Measurements from ENCODE around the gene CUL9. TPM values are rescaled to one million over a fixed set of nuclear protein-coding genes. Genes with fewer than 3 reads are reported as not detected.

Gene CUL9
- total RNA-seq, 1 donor from 2014 or later: 29.0 TPM

DNA sequence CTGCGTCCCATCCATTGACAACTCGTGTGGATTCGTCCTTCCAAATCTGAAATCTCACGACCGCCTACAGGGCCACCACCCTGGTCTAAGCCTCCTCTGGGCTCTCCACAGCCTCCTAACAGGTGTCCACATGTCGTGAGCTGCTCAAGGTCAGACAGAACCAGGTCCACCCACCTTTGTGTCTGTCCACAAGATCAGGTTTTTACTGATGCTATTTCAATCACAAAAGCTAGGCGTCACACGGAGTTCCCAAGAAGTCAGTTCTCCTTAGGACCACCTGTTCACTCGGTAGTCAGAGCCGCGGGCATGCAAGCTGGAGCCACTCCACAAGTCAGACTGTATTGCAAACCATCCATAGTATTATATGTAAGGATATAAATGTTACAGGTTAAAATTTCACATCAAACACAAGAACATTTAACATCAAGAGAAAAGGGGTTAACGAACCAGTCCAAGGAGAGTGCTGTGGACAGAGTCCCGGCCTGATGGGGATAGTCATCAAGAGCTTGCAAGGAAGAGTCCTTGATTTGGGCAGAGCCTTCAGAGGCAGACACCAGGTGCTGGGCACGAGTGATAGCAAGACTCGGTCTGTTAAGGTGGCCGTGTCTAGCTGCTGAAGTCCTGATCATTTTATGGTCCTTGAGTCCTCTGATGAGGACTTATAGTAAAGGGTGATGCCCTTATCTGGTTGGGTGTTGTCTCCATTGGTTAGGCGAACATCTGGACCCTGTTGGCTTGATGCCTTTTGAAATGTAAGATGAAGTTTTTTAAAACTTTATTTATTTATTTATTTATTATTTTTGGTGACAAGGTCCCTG, 48.0 kb downstream of the CUL9 start:
- Histone ChIP-seq H3K36me3 (ENCODE audit: control insufficient read depth, insufficient read depth, low read length) (peaks cover 2% of the 10 kb centered on the region), H3K4me3 (ENCODE audit: low read depth, low read length) (no peak overlapping the region), H3K27me3 (ENCODE audit: control insufficient read depth, insufficient read depth, low read length) (peaks cover 2% of the 10 kb centered on the region)
- TF ChIP-seq, protein P1, sequence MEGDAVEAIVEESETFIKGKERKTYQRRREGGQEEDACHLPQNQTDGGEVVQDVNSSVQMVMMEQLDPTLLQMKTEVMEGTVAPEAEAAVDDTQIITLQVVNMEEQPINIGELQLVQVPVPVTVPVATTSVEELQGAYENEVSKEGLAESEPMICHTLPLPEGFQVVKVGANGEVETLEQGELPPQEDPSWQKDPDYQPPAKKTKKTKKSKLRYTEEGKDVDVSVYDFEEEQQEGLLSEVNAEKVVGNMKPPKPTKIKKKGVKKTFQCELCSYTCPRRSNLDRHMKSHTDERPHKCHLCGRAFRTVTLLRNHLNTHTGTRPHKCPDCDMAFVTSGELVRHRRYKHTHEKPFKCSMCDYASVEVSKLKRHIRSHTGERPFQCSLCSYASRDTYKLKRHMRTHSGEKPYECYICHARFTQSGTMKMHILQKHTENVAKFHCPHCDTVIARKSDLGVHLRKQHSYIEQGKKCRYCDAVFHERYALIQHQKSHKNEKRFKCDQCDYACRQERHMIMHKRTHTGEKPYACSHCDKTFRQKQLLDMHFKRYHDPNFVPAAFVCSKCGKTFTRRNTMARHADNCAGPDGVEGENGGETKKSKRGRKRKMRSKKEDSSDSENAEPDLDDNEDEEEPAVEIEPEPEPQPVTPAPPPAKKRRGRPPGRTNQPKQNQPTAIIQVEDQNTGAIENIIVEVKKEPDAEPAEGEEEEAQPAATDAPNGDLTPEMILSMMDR (IDR thresholded peaks at IDR 0.05; ENCODE audit: insufficient read depth, low read length, severe bottlenecking): no peak
- FAIRE-seq (no peak), DNase-seq (ENCODE audit: low read depth) (no peak)

DNA sequence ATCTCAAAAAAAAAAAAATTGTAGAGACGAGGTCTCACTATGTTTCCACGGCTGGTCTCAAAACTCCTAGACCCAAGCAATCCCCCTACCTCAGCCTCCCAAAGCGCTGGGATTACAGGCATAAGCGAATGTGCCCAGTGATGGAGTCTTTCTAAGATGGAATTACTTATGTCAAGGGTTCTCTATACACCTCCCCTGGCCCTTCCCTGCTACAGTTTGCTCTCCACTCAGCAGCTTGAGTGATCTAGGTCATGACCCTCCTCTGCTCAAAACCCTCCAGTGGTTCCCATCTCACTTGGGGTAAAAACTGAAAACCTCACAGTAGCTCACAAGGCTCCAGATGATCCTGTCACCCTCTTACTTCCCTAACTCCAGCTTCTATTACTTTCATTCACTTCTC, 49.1 kb downstream of the CUL9 start:
- Histone ChIP-seq H3K36me3 (ENCODE audit: control insufficient read depth, insufficient read depth, low read length) (peaks cover under 1% of the 10 kb centered on the region), H3K4me3 (ENCODE audit: low read depth, low read length) (no peak overlapping the region), H3K27me3 (ENCODE audit: control insufficient read depth, insufficient read depth, low read length) (peaks cover 2% of the 10 kb centered on the region)
- no peak for FAIRE-seq
- DNase-seq (ENCODE audit: low read depth): no peak
- TF ChIP-seq, protein P1 (IDR thresholded peaks at IDR 0.05; ENCODE audit: insufficient read depth, low read length, severe bottlenecking): no peak

DNA sequence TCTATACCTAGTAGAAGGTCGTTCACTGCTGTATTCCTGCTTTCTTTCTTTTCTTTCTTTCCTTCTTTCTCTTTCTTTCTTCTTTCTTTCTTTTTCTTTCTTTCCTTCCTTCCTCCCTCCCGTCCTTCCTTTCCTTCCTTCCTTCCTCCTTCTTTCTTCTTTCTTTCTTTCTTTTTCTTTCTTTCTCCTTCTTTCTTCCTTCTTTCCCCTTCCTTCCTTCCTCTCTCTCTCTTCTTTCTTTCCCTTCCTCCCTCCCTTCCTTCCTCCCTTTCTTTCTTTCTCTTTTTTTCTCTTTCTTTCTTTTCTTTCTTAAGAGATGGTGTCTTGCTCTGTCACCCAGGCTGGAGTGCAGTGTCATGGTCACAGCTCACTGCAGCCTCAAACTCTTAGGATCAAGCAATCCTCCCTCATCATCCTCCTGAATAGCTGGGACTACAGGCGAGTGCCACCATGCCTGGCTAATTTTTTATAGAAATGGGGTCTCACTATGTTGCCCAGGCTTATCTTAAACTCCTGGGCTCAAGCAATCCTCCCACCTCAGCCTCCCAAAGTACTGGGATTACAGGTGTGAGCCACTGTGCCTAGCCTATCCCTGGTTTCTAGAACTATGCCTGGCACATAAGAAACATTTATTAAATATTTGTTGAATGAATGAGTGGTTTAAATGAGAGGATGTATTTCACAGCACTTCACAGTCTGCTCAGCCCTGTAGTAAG, 49.9 kb downstream of the CUL9 start:
- Histone ChIP-seq H3K4me3 (ENCODE audit: low read depth, low read length) (no peak overlapping the region), H3K36me3 (ENCODE audit: control insufficient read depth, insufficient read depth, low read length) (no peaks in the 10 kb centered on the region), H3K27me3 (ENCODE audit: control insufficient read depth, insufficient read depth, low read length) (peaks cover 2% of the 10 kb centered on the region)
- TF ChIP-seq, protein P1 (IDR thresholded peaks at IDR 0.05; ENCODE audit: insufficient read depth, low read length, severe bottlenecking): no peak
- no peak for DNase-seq (ENCODE audit: low read depth)
- no peak for FAIRE-seq

DNA sequence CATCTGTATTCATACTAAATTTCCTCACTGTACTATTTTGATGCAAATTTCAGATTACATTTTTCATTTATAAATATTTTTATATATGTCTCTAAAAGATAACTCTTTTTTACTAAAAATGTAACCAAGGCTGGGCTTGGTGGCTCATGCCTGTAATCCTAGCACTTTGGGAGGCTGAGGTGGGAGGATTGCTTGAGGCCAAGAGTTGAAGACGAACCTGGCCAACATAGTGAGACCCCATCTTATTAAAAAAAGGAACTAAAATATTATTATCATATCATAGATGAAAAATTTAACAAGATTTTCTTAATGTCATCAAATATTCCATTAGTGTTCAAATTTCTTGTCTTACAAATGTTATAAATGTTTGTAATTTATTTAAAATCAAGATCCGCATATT, 53.8 kb downstream of the CUL9 start:
- DNase-seq (ENCODE audit: low read depth): no peak
- FAIRE-seq: no peak
- Histone ChIP-seq H3K4me3 (ENCODE audit: low read depth, low read length) (no peak overlapping the region), H3K27me3 (ENCODE audit: control insufficient read depth, insufficient read depth, low read length) (peaks cover 3% of the 10 kb centered on the region), H3K36me3 (ENCODE audit: control insufficient read depth, insufficient read depth, low read length) (no peaks in the 10 kb centered on the region)
- TF ChIP-seq, protein P1 (IDR thresholded peaks at IDR 0.05; ENCODE audit: insufficient read depth, low read length, severe bottlenecking): no peak

DNA sequence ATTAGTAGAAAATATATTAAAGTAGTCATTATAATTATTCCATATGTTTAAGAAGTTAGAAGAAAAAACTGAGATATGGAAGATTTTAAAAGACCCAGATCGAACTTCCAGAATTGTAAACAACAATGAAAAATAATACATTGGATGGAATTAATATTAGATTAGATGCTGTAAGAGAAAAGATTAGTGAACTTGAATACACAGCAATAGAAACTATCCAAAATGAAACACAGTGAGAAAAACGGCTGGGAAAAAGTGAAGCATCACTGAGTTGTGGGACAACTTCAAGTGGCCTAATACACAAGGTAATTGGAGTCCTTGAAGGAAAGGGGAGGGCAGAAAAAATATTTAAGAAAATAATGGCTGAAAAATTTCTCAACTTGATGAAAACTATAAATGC, 57.1 kb downstream of the CUL9 start:
- H3K4me3 ChIP-seq (ENCODE audit: low read depth, low read length): no peak overlapping the region
- FAIRE-seq (no peak), DNase-seq (ENCODE audit: low read depth) (no peak)
- H3K36me3 ChIP-seq (ENCODE audit: control insufficient read depth, insufficient read depth, low read length): no peaks in the 10 kb centered on the region
- peaks cover 17% of the 10 kb centered on the region for H3K27me3 ChIP-seq (ENCODE audit: control insufficient read depth, insufficient read depth, low read length)
- TF ChIP-seq, protein P1 (IDR thresholded peaks at IDR 0.05; ENCODE audit: insufficient read depth, low read length, severe bottlenecking): no peak
